ENCODE results near the gene USP17L10. TPM values are rescaled to one million over a fixed set of nuclear protein-coding genes. Genes with fewer than 3 reads are reported as not detected.
"Not testable (repeated sequence)": the region's sequence is repeated elsewhere in the genome, so short reads cannot be mapped to it uniquely, and the experiment has no call there.

USP17L10 gene
- not detected in 2 replicates for total RNA-seq (2014; rRNA removed; shearing (Covaris generic); ENCODE audit: low replicate concordance)

GRCh38 chr4:9210357-9210756, at the start of gene USP17L10:
USP17L10 (plus strand) TSS chr4:9210657; CDS start chr4:9210657, 0 bp downstream.
- not testable (repeated sequence) for H2AFZ ChIP-seq (ENCODE audit: low read length); H3K27me3 ChIP-seq (ENCODE audit: low read length); H3K4me2 ChIP-seq (ENCODE audit: low read depth, low read length, poor library complexity, severe bottlenecking); H3K9me2 ChIP-seq (replicated peaks; ENCODE audit: insufficient read depth, low read length); H3K9ac ChIP-seq (ENCODE audit: low read length); H3K79me2 ChIP-seq (ENCODE audit: low read length); H3K9me3 ChIP-seq (ENCODE audit: low read length); DNase-seq; H3K4me3 ChIP-seq (ENCODE audit: low read length); H3K4me1 ChIP-seq (ENCODE audit: low read length); H3K36me3 ChIP-seq (ENCODE audit: insufficient read depth, low read length); H4K20me1 ChIP-seq (ENCODE audit: insufficient read depth, low read depth, low read length); H3K27ac ChIP-seq (ENCODE audit: low read length)

GRCh38 chr4:9165990-9166389, 44.5 kb upstream of the USP17L10 start:
- not testable (repeated sequence) for H2AFZ ChIP-seq (ENCODE audit: low read length); H4K20me1 ChIP-seq (ENCODE audit: insufficient read depth, low read depth, low read length); H3K9me3 ChIP-seq (ENCODE audit: low read length); H3K9ac ChIP-seq (ENCODE audit: low read length); H3K4me2 ChIP-seq (ENCODE audit: low read depth, low read length, poor library complexity, severe bottlenecking); DNase-seq; H3K79me2 ChIP-seq (ENCODE audit: low read length); H3K27ac ChIP-seq (ENCODE audit: low read length); H3K27me3 ChIP-seq (ENCODE audit: low read length); H3K9me2 ChIP-seq (replicated peaks; ENCODE audit: insufficient read depth, low read length); H3K36me3 ChIP-seq (ENCODE audit: insufficient read depth, low read length); H3K4me1 ChIP-seq (ENCODE audit: low read length); H3K4me3 ChIP-seq (ENCODE audit: low read length)

GRCh38 chr4:9169791-9170459, 40.5 kb upstream of the USP17L10 start, which contains the start of gene FAM90A26:
FAM90A26 (plus strand) TSS chr4:9170409; CDS start chr4:9173173, 2,764 bp downstream.
- H3K9me2 ChIP-seq (replicated peaks; ENCODE audit: insufficient read depth, low read length); DNase-seq: not testable (repeated sequence)

GRCh38 chr4:9214701-9215100, 4.2 kb downstream of the USP17L10 start:
- not testable (repeated sequence) for H3K4me3 ChIP-seq (ENCODE audit: low read length); H4K20me1 ChIP-seq (ENCODE audit: insufficient read depth, low read depth, low read length); H3K9me3 ChIP-seq (ENCODE audit: low read length); H3K27ac ChIP-seq (ENCODE audit: low read length); H2AFZ ChIP-seq (ENCODE audit: low read length); H3K4me2 ChIP-seq (ENCODE audit: low read depth, low read length, poor library complexity, severe bottlenecking); H3K9ac ChIP-seq (ENCODE audit: low read length); H3K36me3 ChIP-seq (ENCODE audit: insufficient read depth, low read length); H3K27me3 ChIP-seq (ENCODE audit: low read length); DNase-seq; H3K79me2 ChIP-seq (ENCODE audit: low read length); H3K4me1 ChIP-seq (ENCODE audit: low read length); H3K9me2 ChIP-seq (replicated peaks; ENCODE audit: insufficient read depth, low read length)

More at GRCh38 chr4:9169791-9170459, 40.5 kb upstream of the USP17L10 start, which contains the start of gene FAM90A26:
- H3K79me2 ChIP-seq (ENCODE audit: low read length); H2AFZ ChIP-seq (ENCODE audit: low read length); H3K9ac ChIP-seq (ENCODE audit: low read length); H3K4me3 ChIP-seq (ENCODE audit: low read length); H3K27me3 ChIP-seq (ENCODE audit: low read length); H3K9me3 ChIP-seq (ENCODE audit: low read length); H4K20me1 ChIP-seq (ENCODE audit: insufficient read depth, low read depth, low read length); H3K4me2 ChIP-seq (ENCODE audit: low read depth, low read length, poor library complexity, severe bottlenecking); H3K4me1 ChIP-seq (ENCODE audit: low read length); H3K27ac ChIP-seq (ENCODE audit: low read length); H3K36me3 ChIP-seq (ENCODE audit: insufficient read depth, low read length): not testable (repeated sequence)

GRCh38 chr4:9215105-9215504, 4.6 kb downstream of the USP17L10 start, which contains the start of gene USP17L11:
USP17L11 (plus strand) TSS chr4:9215405; CDS start chr4:9215405, 0 bp downstream.
- H3K9ac ChIP-seq (ENCODE audit: low read length); H3K79me2 ChIP-seq (ENCODE audit: low read length); H3K4me1 ChIP-seq (ENCODE audit: low read length); H3K9me2 ChIP-seq (replicated peaks; ENCODE audit: insufficient read depth, low read length); DNase-seq; H3K4me3 ChIP-seq (ENCODE audit: low read length); H3K9me3 ChIP-seq (ENCODE audit: low read length); H2AFZ ChIP-seq (ENCODE audit: low read length); H3K4me2 ChIP-seq (ENCODE audit: low read depth, low read length, poor library complexity, severe bottlenecking); H3K36me3 ChIP-seq (ENCODE audit: insufficient read depth, low read length); H4K20me1 ChIP-seq (ENCODE audit: insufficient read depth, low read depth, low read length); H3K27ac ChIP-seq (ENCODE audit: low read length); H3K27me3 ChIP-seq (ENCODE audit: low read length): not testable (repeated sequence)

GRCh38 chr4:9219852-9220251, 9.4 kb downstream of the USP17L10 start, which contains the start of gene USP17L12:
USP17L12 (plus strand) TSS chr4:9220152; CDS start chr4:9220152, 0 bp downstream.
- H3K79me2 ChIP-seq (ENCODE audit: low read length); H3K9me2 ChIP-seq (replicated peaks; ENCODE audit: insufficient read depth, low read length); H3K27ac ChIP-seq (ENCODE audit: low read length); H3K27me3 ChIP-seq (ENCODE audit: low read length); H3K9ac ChIP-seq (ENCODE audit: low read length); H4K20me1 ChIP-seq (ENCODE audit: insufficient read depth, low read depth, low read length); DNase-seq; H2AFZ ChIP-seq (ENCODE audit: low read length); H3K4me2 ChIP-seq (ENCODE audit: low read depth, low read length, poor library complexity, severe bottlenecking); H3K4me1 ChIP-seq (ENCODE audit: low read length); H3K36me3 ChIP-seq (ENCODE audit: insufficient read depth, low read length); H3K4me3 ChIP-seq (ENCODE audit: low read length); H3K9me3 ChIP-seq (ENCODE audit: low read length): not testable (repeated sequence)

GRCh38 chr4:9224596-9224995, 14.1 kb downstream of the USP17L10 start, which contains the start of gene USP17L13:
USP17L13 (plus strand) TSS chr4:9224896; CDS start chr4:9224896, 0 bp downstream.
- H3K4me3 ChIP-seq (ENCODE audit: low read length); H3K9me3 ChIP-seq (ENCODE audit: low read length); H2AFZ ChIP-seq (ENCODE audit: low read length); H4K20me1 ChIP-seq (ENCODE audit: insufficient read depth, low read depth, low read length); H3K36me3 ChIP-seq (ENCODE audit: insufficient read depth, low read length); H3K27me3 ChIP-seq (ENCODE audit: low read length); H3K27ac ChIP-seq (ENCODE audit: low read length); H3K9me2 ChIP-seq (replicated peaks; ENCODE audit: insufficient read depth, low read length); H3K9ac ChIP-seq (ENCODE audit: low read length); DNase-seq; H3K79me2 ChIP-seq (ENCODE audit: low read length); H3K4me2 ChIP-seq (ENCODE audit: low read depth, low read length, poor library complexity, severe bottlenecking); H3K4me1 ChIP-seq (ENCODE audit: low read length): not testable (repeated sequence)

- not testable (repeated sequence) for H3K79me2 ChIP-seq (ENCODE audit: low read length); H3K9ac ChIP-seq (ENCODE audit: low read length); H3K36me3 ChIP-seq (ENCODE audit: insufficient read depth, low read length); H4K20me1 ChIP-seq (ENCODE audit: insufficient read depth, low read depth, low read length); H3K9me3 ChIP-seq (ENCODE audit: low read length); H3K4me3 ChIP-seq (ENCODE audit: low read length); H3K4me2 ChIP-seq (ENCODE audit: low read depth, low read length, poor library complexity, severe bottlenecking); H3K27ac ChIP-seq (ENCODE audit: low read length); H3K4me1 ChIP-seq (ENCODE audit: low read length); H3K27me3 ChIP-seq (ENCODE audit: low read length); H3K9me2 ChIP-seq (replicated peaks; ENCODE audit: insufficient read depth, low read length); DNase-seq; H2AFZ ChIP-seq (ENCODE audit: low read length)
These were observed 19.8 kb downstream of the USP17L10 start for GRCh38 chr4:9230249-9230648.
